ENCODE results near the gene TACC3. TPM values are rescaled to one million over a fixed set of nuclear protein-coding genes. Genes with fewer than 3 reads are reported as not detected.

The TACC3 gene
- total RNA-seq, 1 donor from 2014 or later = 20.5 TPM

DNA sequence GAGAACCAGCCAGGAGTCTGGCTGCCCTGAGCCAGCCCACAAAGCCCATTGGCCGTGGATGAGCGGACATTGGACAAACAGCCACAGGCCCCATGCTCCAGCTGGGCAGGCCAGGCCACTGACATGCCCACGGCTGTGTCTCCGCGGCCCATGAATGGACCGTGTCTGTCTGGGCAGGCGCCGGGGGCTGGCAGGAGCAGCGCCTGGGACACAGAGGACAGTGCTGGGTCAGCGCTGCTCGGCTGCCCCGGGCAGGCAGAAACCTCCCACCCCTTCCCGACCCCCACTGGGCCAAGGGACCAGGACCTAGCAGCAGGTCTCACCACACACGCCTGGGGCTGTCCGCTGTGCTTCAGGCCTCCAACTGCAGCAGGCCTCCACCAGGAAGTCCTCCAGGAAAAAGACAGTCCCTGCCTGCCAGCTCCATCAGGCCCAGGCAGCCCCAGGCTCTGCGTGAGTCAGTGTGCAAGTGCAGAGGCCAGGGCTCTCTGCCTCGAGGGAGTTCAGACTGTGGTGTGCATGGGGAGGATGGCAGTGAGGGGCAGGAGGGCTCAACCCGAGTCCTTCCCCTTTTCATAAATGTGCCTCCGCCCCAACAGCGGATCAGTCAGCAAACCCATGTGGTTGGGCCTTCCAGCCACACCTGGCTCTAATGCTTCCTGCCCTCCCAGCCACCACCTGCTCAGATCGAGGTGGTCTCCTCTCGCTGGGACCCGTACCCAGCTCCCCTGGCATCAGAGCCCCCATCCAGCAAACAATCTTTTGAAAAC is 54.6 kb downstream of the TACC3 start:
- CTCF ChIA-PET = interaction anchor here (1.6 kb wide), 1 partner anchor 123 kb away, joined by 3 read pairs; no protein-coding TSS in a partner anchor
- Mint-ChIP-seq H3K27ac (no peak overlapping the region), H3K4me1 (peaks cover 2% of the 10 kb centered on the region), H3K36me3 (ENCODE audit: low read depth) (no peaks in the 10 kb centered on the region), H3K4me3 (no peak overlapping the region), H3K27me3 (peaks cover 2% of the 10 kb centered on the region), H3K9me3 (no peaks in the 10 kb centered on the region)
- DNase-seq = no peak
- intact Hi-C loops (cut with micrococcal nuclease) = no loop called here
- TF ChIP-seq, protein P1, sequence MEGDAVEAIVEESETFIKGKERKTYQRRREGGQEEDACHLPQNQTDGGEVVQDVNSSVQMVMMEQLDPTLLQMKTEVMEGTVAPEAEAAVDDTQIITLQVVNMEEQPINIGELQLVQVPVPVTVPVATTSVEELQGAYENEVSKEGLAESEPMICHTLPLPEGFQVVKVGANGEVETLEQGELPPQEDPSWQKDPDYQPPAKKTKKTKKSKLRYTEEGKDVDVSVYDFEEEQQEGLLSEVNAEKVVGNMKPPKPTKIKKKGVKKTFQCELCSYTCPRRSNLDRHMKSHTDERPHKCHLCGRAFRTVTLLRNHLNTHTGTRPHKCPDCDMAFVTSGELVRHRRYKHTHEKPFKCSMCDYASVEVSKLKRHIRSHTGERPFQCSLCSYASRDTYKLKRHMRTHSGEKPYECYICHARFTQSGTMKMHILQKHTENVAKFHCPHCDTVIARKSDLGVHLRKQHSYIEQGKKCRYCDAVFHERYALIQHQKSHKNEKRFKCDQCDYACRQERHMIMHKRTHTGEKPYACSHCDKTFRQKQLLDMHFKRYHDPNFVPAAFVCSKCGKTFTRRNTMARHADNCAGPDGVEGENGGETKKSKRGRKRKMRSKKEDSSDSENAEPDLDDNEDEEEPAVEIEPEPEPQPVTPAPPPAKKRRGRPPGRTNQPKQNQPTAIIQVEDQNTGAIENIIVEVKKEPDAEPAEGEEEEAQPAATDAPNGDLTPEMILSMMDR (IDR thresholded peaks at IDR 0.05) = no peak
- peak; percentile 97 for ATAC-seq (ENCODE audit: low read depth)
- POLR2A ChIA-PET = interaction anchor here (0.6 kb wide), 1 partner anchor 11 kb away, joined by 3 read pairs; no protein-coding TSS in a partner anchor

DNA sequence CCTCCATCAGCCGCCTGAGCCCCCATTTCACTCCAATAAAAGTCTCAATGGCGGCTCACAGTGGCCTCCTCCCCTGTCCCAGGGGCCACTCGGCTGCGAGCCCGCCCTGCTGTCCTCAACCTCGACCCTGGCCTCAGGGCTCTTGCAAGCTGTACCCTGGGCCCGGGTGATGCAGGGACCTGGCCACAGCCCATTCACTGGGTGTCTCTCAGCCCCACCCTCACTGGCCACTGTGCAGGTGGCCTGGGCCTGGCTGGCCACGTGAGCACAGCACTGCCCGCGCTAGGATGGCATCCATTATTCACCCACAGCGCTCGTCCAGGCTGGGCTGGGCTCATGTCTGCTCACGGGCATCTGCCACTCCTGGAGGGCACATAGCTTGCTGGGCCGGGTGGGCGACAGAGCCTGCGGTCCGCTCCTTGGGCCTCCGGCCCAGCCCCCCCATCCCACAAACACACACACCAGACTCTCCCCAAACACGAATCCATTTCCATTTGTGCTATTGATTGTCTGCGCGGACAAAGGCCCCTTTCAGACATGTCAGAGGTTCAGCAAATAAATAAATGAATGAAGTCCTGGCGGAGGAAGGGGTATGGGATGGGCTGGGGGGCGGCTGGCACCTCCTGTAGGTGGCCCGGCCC is 55.3 kb downstream of the TACC3 start:
- H3K4me3 Mint-ChIP-seq = no peak overlapping the region
- intact Hi-C loops (cut with micrococcal nuclease) = no loop called here
- POLR2A ChIA-PET = no interaction called here
- H3K27me3 Mint-ChIP-seq = peaks cover 2% of the 10 kb centered on the region
- no peak for DNase-seq
- H3K4me1 Mint-ChIP-seq = peaks cover 2% of the 10 kb centered on the region
- CTCF ChIA-PET = interaction anchor here (1.6 kb wide), 1 partner anchor 122 kb away, joined by 3 read pairs; no protein-coding TSS in a partner anchor
- no peaks in the 10 kb centered on the region for H3K36me3 Mint-ChIP-seq (ENCODE audit: low read depth)
- ATAC-seq (ENCODE audit: low read depth) = no peak
- no peaks in the 10 kb centered on the region for H3K9me3 Mint-ChIP-seq
- no peak overlapping the region for H3K27ac Mint-ChIP-seq
- TF ChIP-seq, protein P1 (IDR thresholded peaks at IDR 0.05) = no peak

DNA sequence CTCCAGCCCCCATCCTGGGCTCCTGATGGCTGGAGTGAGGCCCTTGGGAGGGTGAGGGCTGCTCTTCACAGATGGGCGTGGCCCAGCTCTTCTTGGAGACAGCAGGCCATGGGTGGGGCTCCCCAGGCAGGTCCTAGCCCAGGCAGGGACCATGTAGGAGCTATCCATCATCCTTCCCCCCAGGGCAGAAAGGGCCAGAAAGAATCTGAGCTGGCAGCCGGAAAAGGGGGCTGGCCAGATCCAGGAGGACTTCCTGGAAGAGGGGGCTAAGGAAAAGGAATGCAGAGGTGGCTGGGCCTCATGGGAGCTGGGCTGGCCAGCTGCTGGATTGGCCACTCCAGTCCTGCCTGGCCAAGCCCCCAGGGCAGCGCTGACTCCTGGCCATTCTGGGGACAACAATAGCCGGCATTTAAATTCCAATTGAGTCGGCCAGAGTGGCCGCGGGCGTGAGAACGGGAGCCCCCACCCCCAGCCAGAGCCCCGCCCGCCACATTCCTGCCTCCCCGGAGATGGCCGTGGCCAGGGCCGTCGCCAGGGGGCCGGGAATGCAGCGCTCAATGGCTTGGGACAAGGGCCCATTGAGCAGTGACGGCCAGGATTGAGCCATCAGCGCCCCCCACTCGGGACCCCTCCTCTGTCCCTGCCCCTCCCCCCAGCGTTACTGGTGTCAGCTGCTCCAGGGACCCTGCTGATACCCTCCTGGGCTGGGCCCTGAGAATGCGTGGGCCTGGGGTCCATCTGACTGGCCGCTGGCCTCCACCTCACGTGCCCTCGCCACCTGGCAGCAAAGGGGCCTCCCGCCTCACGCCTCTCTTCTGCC is 56.7 kb downstream of the TACC3 start:
- ChIA-PET POLR2A (no interaction called here), CTCF (no interaction called here)
- intact Hi-C loops (cut with micrococcal nuclease) = no loop called here
- TF ChIP-seq, protein P1 (IDR thresholded peaks at IDR 0.05) = no peak
- peaks cover 2% of the 10 kb centered on the region for H3K27me3 Mint-ChIP-seq
- ATAC-seq (ENCODE audit: low read depth) (no peak), DNase-seq (no peak)
- no peaks in the 10 kb centered on the region for H3K9me3 Mint-ChIP-seq
- no peaks in the 10 kb centered on the region for H3K4me1 Mint-ChIP-seq
- H3K4me3 Mint-ChIP-seq = no peak overlapping the region
- no peaks in the 10 kb centered on the region for H3K36me3 Mint-ChIP-seq (ENCODE audit: low read depth)
- no peak overlapping the region for H3K27ac Mint-ChIP-seq

DNA sequence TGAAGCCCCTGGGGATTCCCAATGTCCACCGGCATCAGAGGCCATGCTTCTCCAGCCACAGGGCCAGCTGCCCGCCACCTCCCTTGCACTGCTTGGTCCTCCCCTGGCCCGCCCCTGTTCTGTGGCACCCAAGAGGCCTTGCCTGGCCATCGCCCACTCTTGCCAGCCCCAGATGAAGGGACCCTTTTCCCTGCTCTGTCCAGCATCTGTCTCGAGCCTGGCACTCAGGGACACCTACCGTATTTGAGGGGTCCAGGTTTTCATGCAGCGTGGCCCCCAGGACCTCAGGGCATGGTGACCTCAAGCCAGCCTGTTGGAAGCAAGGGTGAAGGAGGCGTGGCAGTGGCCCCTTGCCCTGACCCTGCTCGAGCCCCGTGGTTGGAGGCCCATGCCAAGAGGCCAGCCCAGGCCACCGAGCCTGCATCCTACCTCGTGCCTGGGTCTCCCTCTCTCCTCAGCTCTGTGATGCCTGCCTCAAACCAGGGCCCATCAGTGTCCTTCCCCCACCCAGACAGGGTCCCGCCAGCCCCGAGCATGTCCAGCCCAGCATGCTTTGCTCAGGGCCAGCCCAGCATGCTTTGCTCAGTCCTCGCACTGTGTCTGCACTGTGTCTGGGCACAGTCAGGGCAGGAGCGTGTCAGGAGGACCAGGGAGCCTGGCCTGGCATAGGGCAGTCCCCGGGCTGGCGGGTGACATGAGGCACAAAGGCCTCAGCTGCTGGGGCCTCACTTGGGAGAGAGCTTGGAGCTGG is 57.5 kb downstream of the TACC3 start:
- TF ChIP-seq, protein P1 (IDR thresholded peaks at IDR 0.05) = no peak
- DNase-seq (no peak), ATAC-seq (ENCODE audit: low read depth) (no peak)
- H3K4me3 Mint-ChIP-seq = no peak overlapping the region
- ChIA-PET POLR2A (no interaction called here), CTCF (no interaction called here)
- intact Hi-C loops (cut with micrococcal nuclease) = no loop called here
- H3K4me1 Mint-ChIP-seq = no peaks in the 10 kb centered on the region
- H3K36me3 Mint-ChIP-seq (ENCODE audit: low read depth) = no peaks in the 10 kb centered on the region
- no peak overlapping the region for H3K27ac Mint-ChIP-seq
- H3K9me3 Mint-ChIP-seq = no peaks in the 10 kb centered on the region
- H3K27me3 Mint-ChIP-seq = peaks cover 2% of the 10 kb centered on the region
